SK-N-SH (cell line): ENCODE data around the gene RAB3C. TPM values are rescaled to one million over a fixed set of nuclear protein-coding genes. Genes with fewer than 3 reads are reported as not detected.

Source experiments
- CTCF ChIA-PET: fragments of 300-600, 350-600 bp; formaldehyde crosslinking; extraction: SDS; loops from one replicate; lab custom pipeline; 2021; lab: Yijun Ruan, JAX
- POLR2A ChIA-PET: fragments of 350-600 bp; sonication (Branson Sonifier 250); formaldehyde crosslinking; extraction: SDS; loops from one replicate; lab custom pipeline; 2020; ENCODE audit warnings: antibody characterized with exemption, inconsistent platforms; lab: Yijun Ruan, JAX
- DNase-seq: peaks from one replicate; pipeline ENCODE4 v3.0.0; 2012
- H2AFZ ChIP-seq: fragments of 200-600 bp; sonication (generic); 2 replicates; pipeline ENCODE4 v1.8.1; 2016; ENCODE audit warnings: antibody characterized with exemption, mild to moderate bottlenecking, low read depth
- H3F3A ChIP-seq: fragments of 200-600 bp; sonication (generic); replicated peaks from 2 replicates; pipeline ENCODE3; 2016; ENCODE audit warnings: antibody characterized with exemption, mild to moderate bottlenecking; ENCODE audit not compliant: insufficient read depth
- H3K27ac ChIP-seq, 2 experiments: fragments of 200-500 bp in 1 of 2; fragments of 200-600 bp in 1 of 2; sonication (Bioruptor generic) in 1 of 2; sonication (generic), shearing (Covaris generic) in 1 of 2; 2 replicates each; pipeline versions ENCODE4 v1.5.1 to v1.6.1; 2014 to 2016; ENCODE audit warnings: low read depth in 2 of 2, inconsistent platforms in 1 of 2, low read length in 1 of 2, mild to moderate bottlenecking in 1 of 2, mixed read lengths in 1 of 2
- H3K27me3 ChIP-seq: fragments of 200-600 bp; sonication (generic), shearing (Covaris generic); 2 replicates; pipeline ENCODE4 v1.6.1; 2016; ENCODE audit warnings: mixed run types; ENCODE audit not compliant: insufficient read depth
- H3K36me3 ChIP-seq, 2 experiments: fragments of 200-500 bp in 1 of 2; fragments of 200-600 bp in 1 of 2; sonication (Bioruptor generic) in 1 of 2; sonication (generic) in 1 of 2; replicated peaks in 1 of 2; 2 replicates each; pipeline versions ENCODE3 to v1.5.1; 2014 to 2016; ENCODE audit warnings: low read length in 1 of 2, mild to moderate bottlenecking in 1 of 2; ENCODE audit not compliant: insufficient read depth in 2 of 2, control insufficient read depth in 1 of 2
- H3K4me1 ChIP-seq, 2 experiments: fragments of 200-500 bp in 1 of 2; fragments of 200-600 bp in 1 of 2; sonication (Bioruptor generic) in 1 of 2; sonication (generic), shearing (Covaris generic) in 1 of 2; 2 replicates each; pipeline versions ENCODE4 v1.5.1 to v1.6.1; 2014 to 2016; ENCODE audit warnings: low read depth in 1 of 2, low read length in 1 of 2, mixed run types in 1 of 2; ENCODE audit not compliant: insufficient read depth in 2 of 2, control insufficient read depth in 1 of 2
- H3K4me2 ChIP-seq: fragments of 200-600 bp; sonication (generic), shearing (Covaris generic); 2 replicates; pipeline ENCODE4 v1.6.1; 2017; ENCODE audit warnings: mixed run types
- H3K4me3 ChIP-seq, 2 experiments: fragments of 200-500 bp in 1 of 2; fragments of 200-600 bp in 1 of 2; sonication (Bioruptor generic) in 1 of 2; sonication (generic), shearing (Covaris generic) in 1 of 2; 2 replicates each; pipeline versions ENCODE4 v1.5.1 to v1.8.1; 2014 to 2016; ENCODE audit warnings: low read depth in 2 of 2, inconsistent platforms in 1 of 2, low read length in 1 of 2, mild to moderate bottlenecking in 1 of 2, mixed read lengths in 1 of 2, moderate library complexity in 1 of 2
- H3K79me2 ChIP-seq: fragments of 200-600 bp; sonication (generic); 2 replicates; pipeline ENCODE4 v1.8.1; 2017; ENCODE audit warnings: mild to moderate bottlenecking; ENCODE audit not compliant: insufficient read depth
- H3K9ac ChIP-seq: fragments of 200-600 bp; sonication (generic); 2 replicates; pipeline ENCODE4 v1.6.1; 2017; ENCODE audit warnings: mixed run types
- H3K9me2 ChIP-seq: fragments of 200-600 bp; sonication (generic); 2 replicates; pipeline ENCODE4 v1.6.1; 2017; ENCODE audit warnings: mixed run types
- H3K9me3 ChIP-seq: fragments of 200-600 bp; sonication (generic); 2 replicates; pipeline ENCODE4 v1.6.1; 2017; ENCODE audit warnings: mixed run types, mild to moderate bottlenecking, moderate library complexity
- H4K20me1 ChIP-seq: fragments of 200-600 bp; sonication (generic); 2 replicates; pipeline ENCODE4 v1.6.1; 2017; ENCODE audit warnings: mild to moderate bottlenecking, mixed run types; ENCODE audit not compliant: insufficient read depth
- CHD2 ChIP-seq: fragments of 150-350 bp; IDR thresholded peaks from 2 replicates; pipeline ENCODE4 v1.6.1; 2018; ENCODE audit warnings: low read length; ENCODE audit not compliant: partially characterized antibody
- ELF1 ChIP-seq: IDR thresholded peaks from 2 replicates; pipeline ENCODE4 v1.4.0; 2012
- EP300 ChIP-seq, 2 experiments: IDR thresholded peaks; 2 replicates each; pipeline versions ENCODE4 v1.4.0 to v1.6.1; 2012; ENCODE audit warnings: borderline replicate concordance in 1 of 2, low read depth in 1 of 2, low read length in 1 of 2
- EZH2phosphoT487 ChIP-seq: fragments of 200-600 bp; sonication (generic); IDR thresholded peaks from 2 replicates; pipeline ENCODE4 v1.6.1; 2017; ENCODE audit warnings: low read depth, mixed run types, mild to moderate bottlenecking, antibody characterized with exemption, moderate library complexity, borderline replicate concordance
- FOXM1 ChIP-seq: IDR thresholded peaks from 2 replicates; pipeline ENCODE4 v1.4.0; 2012; ENCODE audit warnings: low read depth, mild to moderate bottlenecking
- GATA2 ChIP-seq: sonication (generic); formaldehyde crosslinking; IDR thresholded peaks from 2 replicates; pipeline ENCODE4 v1.5.0; 2020; ENCODE audit warnings: mild to moderate bottlenecking, missing genetic modification reagents
- IRF3 ChIP-seq: fragments of 150-350 bp; IDR thresholded peaks from 2 replicates; pipeline ENCODE4 v1.6.1; 2016; ENCODE audit warnings: mild to moderate bottlenecking, low read depth, low read length
- JUND ChIP-seq: IDR thresholded peaks from 2 replicates; pipeline ENCODE4 v1.4.0; 2012
- NFIC ChIP-seq: IDR thresholded peaks from 2 replicates; pipeline ENCODE4 v1.4.0; 2012; ENCODE audit warnings: borderline replicate concordance
- NRF1 ChIP-seq: IDR thresholded peaks from 2 replicates; pipeline ENCODE4 v1.6.1; 2012; ENCODE audit warnings: low read depth, mild to moderate bottlenecking, low read length
- PBX3 ChIP-seq: IDR thresholded peaks from 2 replicates; pipeline ENCODE4; 2012
- RCOR1 ChIP-seq: fragments of 150-350 bp; IDR thresholded peaks from 2 replicates; pipeline ENCODE4 v1.6.1; 2017; ENCODE audit warnings: antibody characterized with exemption, low read length
- RFX5 ChIP-seq: IDR thresholded peaks from 2 replicates; pipeline ENCODE4 v1.6.1; 2012; ENCODE audit warnings: mild to moderate bottlenecking, improper control_type of control experiment, low read length
- SMC3 ChIP-seq: IDR thresholded peaks from 2 replicates; pipeline ENCODE4 v1.6.1; 2012; ENCODE audit warnings: low read depth, low read length, improper control_type of control experiment
- TAF1 ChIP-seq: IDR thresholded peaks from 2 replicates; pipeline ENCODE4 v1.6.1; 2012; ENCODE audit warnings: low read depth, mild to moderate bottlenecking, low read length, moderate library complexity, borderline replicate concordance
- TCF12 ChIP-seq: IDR thresholded peaks from 2 replicates; pipeline ENCODE4 v1.4.0; 2012
- YY1 ChIP-seq: IDR thresholded peaks from 2 replicates; pipeline ENCODE4 v1.4.0; 2012; ENCODE audit warnings: low read depth, mild to moderate bottlenecking
- WGBS: methylation state at CpG from one replicate; pipeline ENCODE4 v1.1.6; 2017; ENCODE audit warnings: low lambda C conversion rate; 5-methylcytosine and 5-hydroxymethylcytosine counted together
- polyA plus RNA-seq, 3 experiments: library from polyadenylated mRNA; depleted of rRNA; stranded (reverse); fragments of >200 nt; gene quantifications; 2 replicates each; pipeline ENCODE4 v1.2.3, GENCODE V29; 2012
- TF ChIP-seq, protein P1 (sequence below): fragments of 150-350 bp; IDR thresholded peaks from 2 replicates; pipeline ENCODE4 v1.6.1; 2017; ENCODE audit warnings: antibody characterized with exemption, low read length, low read depth, borderline replicate concordance
- TF ChIP-seq, protein P2 (sequence below): fragments of 200-600 bp; sonication (generic); IDR thresholded peaks from 2 replicates; pipeline ENCODE4 v1.6.1; 2017; ENCODE audit warnings: antibody characterized with exemption, mild to moderate bottlenecking, moderate library complexity

The RAB3C gene
- polyA plus RNA-seq, 1 of the 3 experiments (the other 2 are of a cell fraction), result 0.03 TPM

DNA sequence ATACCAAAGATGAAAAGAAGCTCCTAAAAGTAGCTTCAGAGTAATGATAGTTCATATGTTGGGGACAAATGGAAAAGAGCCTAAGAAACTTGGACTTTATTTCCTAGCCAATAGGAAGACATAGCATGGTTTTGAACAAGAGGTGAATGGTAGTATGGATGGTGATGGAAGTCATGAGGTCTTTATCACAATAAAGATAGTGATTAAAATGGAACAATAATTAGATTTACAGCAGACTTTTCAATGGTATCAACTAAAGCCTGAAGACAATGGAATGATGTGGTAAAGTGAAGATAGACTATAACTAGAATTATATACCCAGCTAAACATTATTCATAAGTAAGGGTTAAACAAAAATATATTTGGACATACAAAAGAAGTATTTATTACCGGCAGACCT lies 131.2 kb downstream of the RAB3C start:
- CTCF ChIA-PET, result interaction anchor here (0.8 kb wide), 1 partner anchor 10 kb away, joined by 3 read pairs; no protein-coding TSS in a partner anchor
- Histone ChIP-seq H3K4me1 (peaks cover 0 to 3% of the 10 kb centered on the region in 2 experiments; a peak in 2 of 4 replicates), H3F3A (no peaks in the 10 kb centered on the region), H3K27ac (no peak overlapping the region), H4K20me1 (no peaks in the 10 kb centered on the region), H3K9me3 (0 out of 2 replicates have a peak, but pooled peaks cover 5% of the 10 kb centered on the region), H3K4me3 (no peak overlapping the region), H3K9ac (no peak overlapping the region), H3K36me3 (no peaks in the 10 kb centered on the region), H3K4me2 (no peak overlapping the region), H3K27me3 (no peaks in the 10 kb centered on the region)
- no peak for DNase-seq
- WGBS, result 54% methylated on average over 1 of the region's 1 CpG
- POLR2A ChIA-PET, result no interaction called here
- TF ChIP-seq GATA2 (CRISPR knock-in tag) (no peak), JUND (no peak), PBX3 (no peak), EZH2phosphoT487 (no peak), ELF1 (no peak), YY1 (no peak), CHD2 (no peak), RFX5 (no peak), NFIC (no peak), TCF12 (no peak), SMC3 (no peak), NRF1 (no peak), RCOR1 (no peak)
- TF ChIP-seq, all 33 proteins: peak for 0
- H3K9me2 ChIP-seq, result no peaks in the 10 kb centered on the region
- no peak overlapping the region for H2AFZ ChIP-seq
- H3K79me2 ChIP-seq, result no peaks in the 10 kb centered on the region

DNA sequence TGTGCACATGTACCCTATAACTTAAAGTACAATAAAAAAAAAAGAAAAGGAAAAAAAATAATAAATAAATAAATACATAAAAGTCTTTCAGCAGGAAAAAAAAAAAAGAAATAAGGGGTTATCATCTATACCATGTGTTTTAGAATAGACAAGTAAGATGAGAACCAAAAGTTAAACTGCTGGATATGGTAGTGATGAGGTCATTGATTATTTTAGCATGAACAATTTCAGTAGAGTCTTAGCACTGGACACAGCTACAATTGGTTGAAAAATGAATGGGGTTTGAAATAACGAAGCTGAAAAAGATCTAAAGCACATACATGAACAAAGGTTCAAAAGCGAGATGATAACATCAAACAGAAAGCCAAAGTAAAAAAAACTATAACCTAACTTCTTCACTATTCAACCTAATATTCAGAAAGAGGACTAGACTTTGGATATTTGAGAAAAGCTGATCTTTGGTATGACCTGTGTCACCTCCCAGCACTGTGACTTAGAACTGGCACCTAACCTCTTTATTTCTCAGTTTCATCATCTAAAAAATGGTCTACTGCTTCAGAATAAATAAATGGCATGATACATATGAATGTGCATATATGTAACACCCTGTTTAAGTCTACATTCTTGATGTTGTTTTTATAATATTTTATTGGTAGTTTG lies 133.3 kb downstream of the RAB3C start:
- ChIA-PET POLR2A (no interaction called here), CTCF (no interaction called here)
- Histone ChIP-seq H3K4me3 (no peak overlapping the region), H3K4me2 (no peak overlapping the region), H3K79me2 (no peaks in the 10 kb centered on the region), H3K36me3 (no peaks in the 10 kb centered on the region), H3K9me3 (0 out of 2 replicates have a peak, but pooled peaks cover 5% of the 10 kb centered on the region), H3K9me2 (no peaks in the 10 kb centered on the region), H3K27me3 (no peaks in the 10 kb centered on the region), H3K9ac (no peak overlapping the region), H2AFZ (no peak overlapping the region), H3F3A (no peaks in the 10 kb centered on the region), H3K4me1 (peaks cover 0 to 3% of the 10 kb centered on the region in 2 experiments; a peak in 2 of 4 replicates), H4K20me1 (no peaks in the 10 kb centered on the region), H3K27ac (no peak overlapping the region)
- DNase-seq, result no peak
- 31% methylated on average over 2 of the region's 2 CpGs for WGBS
- TF ChIP-seq EZH2phosphoT487, result no peak
- TF ChIP-seq, protein P1, sequence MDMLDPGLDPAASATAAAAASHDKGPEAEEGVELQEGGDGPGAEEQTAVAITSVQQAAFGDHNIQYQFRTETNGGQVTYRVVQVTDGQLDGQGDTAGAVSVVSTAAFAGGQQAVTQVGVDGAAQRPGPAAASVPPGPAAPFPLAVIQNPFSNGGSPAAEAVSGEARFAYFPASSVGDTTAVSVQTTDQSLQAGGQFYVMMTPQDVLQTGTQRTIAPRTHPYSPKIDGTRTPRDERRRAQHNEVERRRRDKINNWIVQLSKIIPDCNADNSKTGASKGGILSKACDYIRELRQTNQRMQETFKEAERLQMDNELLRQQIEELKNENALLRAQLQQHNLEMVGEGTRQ, result no peak
- no peak for TF ChIP-seq RFX5
- TF ChIP-seq, protein P2, sequence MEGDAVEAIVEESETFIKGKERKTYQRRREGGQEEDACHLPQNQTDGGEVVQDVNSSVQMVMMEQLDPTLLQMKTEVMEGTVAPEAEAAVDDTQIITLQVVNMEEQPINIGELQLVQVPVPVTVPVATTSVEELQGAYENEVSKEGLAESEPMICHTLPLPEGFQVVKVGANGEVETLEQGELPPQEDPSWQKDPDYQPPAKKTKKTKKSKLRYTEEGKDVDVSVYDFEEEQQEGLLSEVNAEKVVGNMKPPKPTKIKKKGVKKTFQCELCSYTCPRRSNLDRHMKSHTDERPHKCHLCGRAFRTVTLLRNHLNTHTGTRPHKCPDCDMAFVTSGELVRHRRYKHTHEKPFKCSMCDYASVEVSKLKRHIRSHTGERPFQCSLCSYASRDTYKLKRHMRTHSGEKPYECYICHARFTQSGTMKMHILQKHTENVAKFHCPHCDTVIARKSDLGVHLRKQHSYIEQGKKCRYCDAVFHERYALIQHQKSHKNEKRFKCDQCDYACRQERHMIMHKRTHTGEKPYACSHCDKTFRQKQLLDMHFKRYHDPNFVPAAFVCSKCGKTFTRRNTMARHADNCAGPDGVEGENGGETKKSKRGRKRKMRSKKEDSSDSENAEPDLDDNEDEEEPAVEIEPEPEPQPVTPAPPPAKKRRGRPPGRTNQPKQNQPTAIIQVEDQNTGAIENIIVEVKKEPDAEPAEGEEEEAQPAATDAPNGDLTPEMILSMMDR, result no peak
- no peak for TF ChIP-seq YY1
- TF ChIP-seq PBX3, result no peak
- TF ChIP-seq NFIC, result no peak
- TF ChIP-seq TAF1, result no peak
- no peak for TF ChIP-seq EP300 (IDR thresholded peaks at IDR 0.05; ENCODE audit: borderline replicate concordance in 1 of 2, low read depth in 1 of 2, low read length in 1 of 2)
- no peak for TF ChIP-seq IRF3
- no peak for TF ChIP-seq FOXM1
